Measurements from ENCODE around the gene IDNK. TPM values are rescaled to one million over a fixed set of nuclear protein-coding genes. Genes with fewer than 3 reads are reported as not detected.

IDNK gene
- polyA plus RNA-seq, 1 of the 3 experiments (the other 2 are of a cell fraction), result 4.2 TPM

DNA sequence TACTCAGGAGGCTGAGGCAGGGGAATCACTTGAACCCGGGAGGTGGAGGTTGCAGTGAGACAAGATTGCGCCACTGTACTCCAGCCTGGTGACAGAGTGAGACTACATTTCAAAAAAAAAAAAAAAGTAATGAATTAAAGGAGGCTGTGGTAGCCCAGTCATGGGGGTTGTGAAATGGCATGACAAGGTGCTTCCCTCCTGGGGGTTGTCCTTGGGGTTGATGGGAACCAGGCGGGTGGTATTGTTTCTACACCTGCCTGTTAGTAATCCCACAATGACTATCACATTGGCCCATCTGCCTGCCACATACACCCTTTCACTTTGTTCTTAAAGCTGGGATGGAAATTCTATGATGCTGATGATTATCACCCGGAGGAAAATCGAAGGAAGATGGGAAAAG, 5.6 kb downstream of the IDNK start (continued):
- TF ChIP-seq, protein P1, sequence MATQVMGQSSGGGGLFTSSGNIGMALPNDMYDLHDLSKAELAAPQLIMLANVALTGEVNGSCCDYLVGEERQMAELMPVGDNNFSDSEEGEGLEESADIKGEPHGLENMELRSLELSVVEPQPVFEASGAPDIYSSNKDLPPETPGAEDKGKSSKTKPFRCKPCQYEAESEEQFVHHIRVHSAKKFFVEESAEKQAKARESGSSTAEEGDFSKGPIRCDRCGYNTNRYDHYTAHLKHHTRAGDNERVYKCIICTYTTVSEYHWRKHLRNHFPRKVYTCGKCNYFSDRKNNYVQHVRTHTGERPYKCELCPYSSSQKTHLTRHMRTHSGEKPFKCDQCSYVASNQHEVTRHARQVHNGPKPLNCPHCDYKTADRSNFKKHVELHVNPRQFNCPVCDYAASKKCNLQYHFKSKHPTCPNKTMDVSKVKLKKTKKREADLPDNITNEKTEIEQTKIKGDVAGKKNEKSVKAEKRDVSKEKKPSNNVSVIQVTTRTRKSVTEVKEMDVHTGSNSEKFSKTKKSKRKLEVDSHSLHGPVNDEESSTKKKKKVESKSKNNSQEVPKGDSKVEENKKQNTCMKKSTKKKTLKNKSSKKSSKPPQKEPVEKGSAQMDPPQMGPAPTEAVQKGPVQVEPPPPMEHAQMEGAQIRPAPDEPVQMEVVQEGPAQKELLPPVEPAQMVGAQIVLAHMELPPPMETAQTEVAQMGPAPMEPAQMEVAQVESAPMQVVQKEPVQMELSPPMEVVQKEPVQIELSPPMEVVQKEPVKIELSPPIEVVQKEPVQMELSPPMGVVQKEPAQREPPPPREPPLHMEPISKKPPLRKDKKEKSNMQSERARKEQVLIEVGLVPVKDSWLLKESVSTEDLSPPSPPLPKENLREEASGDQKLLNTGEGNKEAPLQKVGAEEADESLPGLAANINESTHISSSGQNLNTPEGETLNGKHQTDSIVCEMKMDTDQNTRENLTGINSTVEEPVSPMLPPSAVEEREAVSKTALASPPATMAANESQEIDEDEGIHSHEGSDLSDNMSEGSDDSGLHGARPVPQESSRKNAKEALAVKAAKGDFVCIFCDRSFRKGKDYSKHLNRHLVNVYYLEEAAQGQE (IDR thresholded peaks at IDR 0.05; ENCODE audit: low read depth, low read length), result no peak
- TF ChIP-seq, protein P2, sequence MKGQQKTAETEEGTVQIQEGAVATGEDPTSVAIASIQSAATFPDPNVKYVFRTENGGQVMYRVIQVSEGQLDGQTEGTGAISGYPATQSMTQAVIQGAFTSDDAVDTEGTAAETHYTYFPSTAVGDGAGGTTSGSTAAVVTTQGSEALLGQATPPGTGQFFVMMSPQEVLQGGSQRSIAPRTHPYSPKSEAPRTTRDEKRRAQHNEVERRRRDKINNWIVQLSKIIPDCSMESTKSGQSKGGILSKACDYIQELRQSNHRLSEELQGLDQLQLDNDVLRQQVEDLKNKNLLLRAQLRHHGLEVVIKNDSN (IDR thresholded peaks at IDR 0.05; ENCODE audit: borderline replicate concordance, low read depth), result no peak
- TF ChIP-seq POLR2AphosphoS5 (IDR thresholded peaks at IDR 0.05; ENCODE audit: low read depth, low read length) (no peak), EZH2phosphoT487 (IDR thresholded peaks at IDR 0.05; ENCODE audit: borderline replicate concordance, low read depth) (no peak), CHD2 (IDR thresholded peaks at IDR 0.05; ENCODE audit: low read length, partially characterized antibody) (no peak), EP300 (IDR thresholded peaks at IDR 0.05; ENCODE audit: borderline replicate concordance in 1 of 2, low read depth in 1 of 2, low read length in 1 of 2) (no peak)

DNA sequence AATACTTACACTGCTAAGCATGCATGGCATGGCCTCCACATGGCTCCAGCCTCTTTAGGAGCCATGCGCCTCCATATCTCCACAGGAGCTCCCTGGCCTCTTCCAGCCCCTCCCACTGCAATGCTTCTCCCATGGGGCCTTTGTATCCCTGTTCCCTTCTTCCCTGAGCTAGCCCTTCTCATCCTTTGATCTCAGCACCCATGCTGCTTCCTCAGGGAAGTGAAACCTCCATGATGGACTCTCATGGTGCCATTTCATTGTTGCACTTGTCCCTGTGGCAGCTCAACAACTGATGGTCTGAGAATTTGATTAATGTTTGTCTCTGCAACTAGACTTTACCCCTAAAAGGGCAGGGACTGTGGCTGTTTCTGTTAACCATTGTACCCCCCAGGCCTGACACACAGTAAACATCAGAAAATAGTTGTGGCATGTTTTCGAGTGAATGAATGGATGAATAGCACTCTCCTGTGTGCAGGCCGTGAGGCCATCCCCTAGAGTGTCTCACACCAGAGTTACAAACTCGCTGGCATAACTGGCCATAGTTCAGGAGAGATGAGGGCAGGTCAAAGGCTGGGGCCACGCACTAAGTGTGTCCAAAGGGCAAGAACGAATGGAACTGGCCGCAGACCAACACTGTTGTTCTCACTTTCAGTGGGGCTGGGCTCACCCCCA, 6.6 kb downstream of the IDNK start:
- no peaks in the 10 kb centered on the region for H3K9me2 ChIP-seq
- H3K9ac ChIP-seq, result no peak overlapping the region
- TF ChIP-seq, protein P2 (IDR thresholded peaks at IDR 0.05; ENCODE audit: borderline replicate concordance, low read depth), result no peak
- TF ChIP-seq, protein P3, sequence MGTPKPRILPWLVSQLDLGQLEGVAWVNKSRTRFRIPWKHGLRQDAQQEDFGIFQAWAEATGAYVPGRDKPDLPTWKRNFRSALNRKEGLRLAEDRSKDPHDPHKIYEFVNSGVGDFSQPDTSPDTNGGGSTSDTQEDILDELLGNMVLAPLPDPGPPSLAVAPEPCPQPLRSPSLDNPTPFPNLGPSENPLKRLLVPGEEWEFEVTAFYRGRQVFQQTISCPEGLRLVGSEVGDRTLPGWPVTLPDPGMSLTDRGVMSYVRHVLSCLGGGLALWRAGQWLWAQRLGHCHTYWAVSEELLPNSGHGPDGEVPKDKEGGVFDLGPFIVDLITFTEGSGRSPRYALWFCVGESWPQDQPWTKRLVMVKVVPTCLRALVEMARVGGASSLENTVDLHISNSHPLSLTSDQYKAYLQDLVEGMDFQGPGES (IDR thresholded peaks at IDR 0.05; ENCODE audit: low read depth, low read length), result no peak
- TF ChIP-seq, protein P4, sequence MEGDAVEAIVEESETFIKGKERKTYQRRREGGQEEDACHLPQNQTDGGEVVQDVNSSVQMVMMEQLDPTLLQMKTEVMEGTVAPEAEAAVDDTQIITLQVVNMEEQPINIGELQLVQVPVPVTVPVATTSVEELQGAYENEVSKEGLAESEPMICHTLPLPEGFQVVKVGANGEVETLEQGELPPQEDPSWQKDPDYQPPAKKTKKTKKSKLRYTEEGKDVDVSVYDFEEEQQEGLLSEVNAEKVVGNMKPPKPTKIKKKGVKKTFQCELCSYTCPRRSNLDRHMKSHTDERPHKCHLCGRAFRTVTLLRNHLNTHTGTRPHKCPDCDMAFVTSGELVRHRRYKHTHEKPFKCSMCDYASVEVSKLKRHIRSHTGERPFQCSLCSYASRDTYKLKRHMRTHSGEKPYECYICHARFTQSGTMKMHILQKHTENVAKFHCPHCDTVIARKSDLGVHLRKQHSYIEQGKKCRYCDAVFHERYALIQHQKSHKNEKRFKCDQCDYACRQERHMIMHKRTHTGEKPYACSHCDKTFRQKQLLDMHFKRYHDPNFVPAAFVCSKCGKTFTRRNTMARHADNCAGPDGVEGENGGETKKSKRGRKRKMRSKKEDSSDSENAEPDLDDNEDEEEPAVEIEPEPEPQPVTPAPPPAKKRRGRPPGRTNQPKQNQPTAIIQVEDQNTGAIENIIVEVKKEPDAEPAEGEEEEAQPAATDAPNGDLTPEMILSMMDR (IDR thresholded peaks at IDR 0.05), result no peak
- TF ChIP-seq TCF12 (IDR thresholded peaks at IDR 0.05) (no peak), SMC3 (IDR thresholded peaks at IDR 0.05; ENCODE audit: low read depth, low read length) (no peak)
- no peaks in the 10 kb centered on the region for H3K79me2 ChIP-seq (ENCODE audit: insufficient read depth)
- peaks cover 0 to 5% of the 10 kb centered on the region in 2 experiments; a peak in 2 of 4 replicates for H3K4me1 ChIP-seq (ENCODE audit: control insufficient read depth in 1 of 2, insufficient read depth in 2 of 2, low read depth in 1 of 2, low read length in 1 of 2)
- CTCF ChIA-PET, result interaction anchor here (0.8 to 2.9 kb wide), 4 partner anchors 9 to 20 kb away, joined by 3 to 11 read pairs (median 6); no protein-coding TSS in a partner anchor
- H3K36me3 ChIP-seq (replicated peaks in 1 of 2; ENCODE audit: control insufficient read depth in 1 of 2, insufficient read depth in 2 of 2, low read length in 1 of 2), result peaks cover 12 to 25% of the 10 kb centered on the region in 2 experiments
- no peak overlapping the region for H3K27ac ChIP-seq (ENCODE audit: low read depth in 2 of 2, low read length in 1 of 2)
- no peak overlapping the region for H3K4me3 ChIP-seq (ENCODE audit: low read depth in 2 of 2, low read length in 1 of 2)
- POLR2A ChIA-PET, result no interaction called here
- no peaks in the 10 kb centered on the region for H3K27me3 ChIP-seq (ENCODE audit: insufficient read depth)
- no peaks in the 10 kb centered on the region for H4K20me1 ChIP-seq (ENCODE audit: insufficient read depth)
- no peak overlapping the region for H3K4me2 ChIP-seq
- 97% methylated on average over 7 of the region's 7 CpGs for WGBS (ENCODE audit: low lambda C conversion rate)
- peaks cover 3% of the 10 kb centered on the region for H3F3A ChIP-seq (replicated peaks; ENCODE audit: insufficient read depth)
- H3K9me3 ChIP-seq, result no peaks in the 10 kb centered on the region
- no peak for DNase-seq
- no peak overlapping the region for H2AFZ ChIP-seq (ENCODE audit: low read depth)

Measured in SK-N-SH (cell line).